PC-3 (cell line): ENCODE results near the gene SLC1A2. TPM values are rescaled to one million over a fixed set of nuclear protein-coding genes. Genes with fewer than 3 reads are reported as not detected.

Experiments
- ATAC-seq: fragments of 200-7000 bp; cut with Tn5 transposase; 2 replicates; pipeline ENCODE4 v1.9.1; 2020; ENCODE audit warnings: mild to moderate bottlenecking, moderate library complexity
- BruUV-seq: library from RNA; stranded (reverse); fragments of 400-500 nt; replicated peaks from 2 replicates; lab custom pipeline; 2021; lab: Mats Ljungman, UMichigan
- CTCF ChIA-PET: fragments of 300-600 bp; sonication (Branson Sonifier 250); formaldehyde crosslinking; loops from one replicate; lab custom pipeline; 2022; ENCODE audit warnings: antibody characterized with exemption; lab: Charles Lee
- POLR2A ChIA-PET: fragments of 300-600 bp; sonication (Branson Sonifier 250); formaldehyde crosslinking; loops from one replicate; lab custom pipeline; 2022; ENCODE audit warnings: antibody characterized with exemption; ENCODE audit not compliant: unreplicated experiment; lab: Charles Lee
- DNase-seq: peaks from one replicate; pipeline ENCODE4 v3.0.0-alpha.2; 2015
- H2AFZ ChIP-seq: fragments of 300-600 bp; sonication (generic); 2 replicates; pipeline ENCODE4 v1.6.0; 2016; ENCODE audit warnings: antibody characterized with exemption, low read length
- H3F3A ChIP-seq: fragments of 300-600 bp; sonication (generic); one replicate; pipeline ENCODE4 v1.6.0; 2017; ENCODE audit warnings: antibody characterized with exemption, low read length, control low read depth, mild to moderate bottlenecking; ENCODE audit not compliant: unreplicated experiment
- H3K27ac ChIP-seq: fragments of 300-600 bp; sonication (generic); 2 replicates; pipeline ENCODE4 v1.5.1; 2016; ENCODE audit warnings: mild to moderate bottlenecking, low read length
- H3K27me3 ChIP-seq: fragments of 300-600 bp; sonication (generic); 2 replicates; pipeline ENCODE4 v1.6.1; 2016; ENCODE audit warnings: low read length, mixed read lengths
- H3K36me3 ChIP-seq: fragments of 300-600 bp; sonication (generic); 2 replicates; pipeline ENCODE4 v1.6.1; 2016; ENCODE audit warnings: low read depth, mixed run types, low read length, mixed read lengths
- H3K4me1 ChIP-seq: fragments of 300-600 bp; sonication (generic); 2 replicates; pipeline ENCODE4 v1.5.1; 2016; ENCODE audit warnings: low read length; ENCODE audit not compliant: insufficient read depth
- H3K4me2 ChIP-seq: fragments of 300-600 bp; sonication (generic); 2 replicates; pipeline ENCODE4 v1.6.0; 2016; ENCODE audit warnings: low read length
- H3K4me3 ChIP-seq: fragments of 300-600 bp; sonication (generic); 2 replicates; pipeline ENCODE4 v1.5.1; 2016; ENCODE audit warnings: mild to moderate bottlenecking, low read length, mixed read lengths
- H3K79me2 ChIP-seq: fragments of 300-600 bp; sonication (generic); 2 replicates; pipeline ENCODE4 v1.6.1; 2017; ENCODE audit warnings: low read length, mixed read lengths
- H3K9ac ChIP-seq: fragments of 300-600 bp; sonication (generic); 2 replicates; pipeline ENCODE4 v1.6.0; 2016; ENCODE audit warnings: mild to moderate bottlenecking, low read length
- H3K9me2 ChIP-seq: fragments of 300-600 bp; sonication (generic); replicated peaks from 2 replicates; pipeline ENCODE4 v1.6.1; 2016; ENCODE audit warnings: mixed run types, low read length, mixed read lengths
- H3K9me3 ChIP-seq: fragments of 300-600 bp; sonication (generic); 2 replicates; pipeline ENCODE4 v1.6.1; 2016; ENCODE audit warnings: low read length, mixed read lengths
- H4K20me1 ChIP-seq: fragments of 300-600 bp; sonication (generic); 2 replicates; pipeline ENCODE4 v1.6.1; 2016; ENCODE audit warnings: low read length, mixed read lengths
- CTCF ChIP-seq: fragments of 300-600 bp; sonication (generic); conservative IDR thresholded peaks from 2 replicates; pipeline ENCODE4 v1.5.1; 2017; ENCODE audit warnings: antibody characterized with exemption, low read depth, mild to moderate bottlenecking, low read length
- EZH2 ChIP-seq: fragments of 300-600 bp; sonication (generic); IDR thresholded peaks from one replicate; pipeline ENCODE4 v1.6.1; 2017; ENCODE audit warnings: antibody characterized with exemption, mild to moderate bottlenecking, low read length; ENCODE audit not compliant: unreplicated experiment
- EZH2phosphoT487 ChIP-seq: fragments of 300-600 bp; sonication (generic); IDR thresholded peaks from 2 replicates; pipeline ENCODE4 v1.6.1; 2018; ENCODE audit warnings: mild to moderate bottlenecking, antibody characterized with exemption, low read length, borderline replicate concordance
- intact Hi-C: fragments of 100-400 bp; cut with micrococcal nuclease; formaldehyde crosslinking; loops from 2 replicates; pipeline ENCODE4 v1.9.0; 2023
- total RNA-seq: library from RNA; depleted of rRNA; stranded (reverse); fragments of >200 nt; gene quantifications from 2 replicates; pipeline ENCODE4 v1.2.3, GENCODE V29; 2014

The SLC1A2 gene
- total RNA-seq, 1 experiment from 2014 or later = 0.18 TPM

- Histone ChIP-seq H3K4me3 (no peak overlapping the region), H3K9me3 (no peaks in the 10 kb centered on the region), H4K20me1 (no peaks in the 10 kb centered on the region), H3K9ac (no peak overlapping the region), H3K27ac (no peak overlapping the region), H3K4me2 (no peak overlapping the region), H3K4me1 (peaks cover 23% of the 10 kb centered on the region), H2AFZ (no peak overlapping the region), H3K36me3 (peaks cover 42% of the 10 kb centered on the region), H3K27me3 (no peaks in the 10 kb centered on the region), H3K79me2 (no peaks in the 10 kb centered on the region), H3K9me2 (no peaks in the 10 kb centered on the region), H3F3A (no peaks in the 10 kb centered on the region)
- no TSS peak for BruUV-seq
- TF ChIP-seq EZH2 (no peak), EZH2phosphoT487 (no peak)
- ATAC-seq = no peak
- ChIA-PET CTCF (no interaction called here), POLR2A (no interaction called here)
- intact Hi-C loops = no loop called here
- no peak for DNase-seq
Observed at GRCh38 chr11:35211952-35212351, 207.4 kb downstream of the SLC1A2 start.

GRCh38 chr11:35210876-35211546, 208.3 kb downstream of the SLC1A2 start:
- Histone ChIP-seq H3K36me3 (peaks cover 37% of the 10 kb centered on the region), H3K9me2 (no peaks in the 10 kb centered on the region), H3K9ac (no peak overlapping the region), H3K4me3 (no peak overlapping the region), H3K27ac (no peak overlapping the region), H3F3A (no peaks in the 10 kb centered on the region), H3K9me3 (no peaks in the 10 kb centered on the region), H4K20me1 (no peaks in the 10 kb centered on the region), H3K4me1 (peaks cover 23% of the 10 kb centered on the region), H2AFZ (no peak overlapping the region), H3K4me2 (no peak overlapping the region), H3K79me2 (no peaks in the 10 kb centered on the region), H3K27me3 (no peaks in the 10 kb centered on the region)
- CTCF ChIA-PET = interaction anchor here (0.5 kb wide), 1 partner anchor 1292 kb away, joined by 3 read pairs; no protein-coding TSS in a partner anchor
- intact Hi-C loops = no loop called here
- DNase-seq = no peak
- no TSS peak for BruUV-seq
- POLR2A ChIA-PET = no interaction called here
- TF ChIP-seq EZH2phosphoT487 (no peak), EZH2 (no peak), CTCF (no peak)
- ATAC-seq = no peak

GRCh38 chr11:35208795-35209194, 210.6 kb downstream of the SLC1A2 start:
- no peak overlapping the region for H3K9ac ChIP-seq
- no TSS peak for BruUV-seq
- H3K36me3 ChIP-seq = peaks cover 49% of the 10 kb centered on the region
- CTCF ChIA-PET = no interaction called here
- no peak for DNase-seq
- no peak overlapping the region for H3K4me2 ChIP-seq
- H3K4me3 ChIP-seq = no peak overlapping the region
- H4K20me1 ChIP-seq = no peaks in the 10 kb centered on the region
- H3K27me3 ChIP-seq = no peaks in the 10 kb centered on the region
- TF ChIP-seq EZH2phosphoT487 = no peak
- TF ChIP-seq EZH2 = no peak
- no peak for TF ChIP-seq CTCF
- no peak for ATAC-seq
- peaks cover 7% of the 10 kb centered on the region for H3K4me1 ChIP-seq
- POLR2A ChIA-PET = no interaction called here
- no peak overlapping the region for H3K27ac ChIP-seq
- H3K9me2 ChIP-seq = no peaks in the 10 kb centered on the region
- no peak overlapping the region for H2AFZ ChIP-seq
- no peaks in the 10 kb centered on the region for H3K9me3 ChIP-seq
- no peaks in the 10 kb centered on the region for H3F3A ChIP-seq
- intact Hi-C loops = no loop called here
- H3K79me2 ChIP-seq = no peaks in the 10 kb centered on the region
